GM10847 (cell line): ENCODE data around the gene FOXO3.

ENCODE experiments used
- POLR2A ChIP-seq: IDR thresholded peaks from 2 replicates; pipeline ENCODE4 v1.6.1; 2011; ENCODE audit not compliant: insufficient read length; ENCODE audit errors: extremely low read depth

Gene FOXO3

GRCh38 chr6:108623995-108624394, 63.3 kb downstream of the FOXO3 start:
- TF ChIP-seq POLR2A = no peak

GRCh38 chr6:108625581-108625980, 64.9 kb downstream of the FOXO3 start:
- TF ChIP-seq POLR2A = no peak

GRCh38 chr6:108626777-108627176, 66.1 kb downstream of the FOXO3 start:
- no peak for TF ChIP-seq POLR2A

- TF ChIP-seq POLR2A = no peak
Observed at GRCh38 chr6:108627692-108628550, 67.2 kb downstream of the FOXO3 start.

- TF ChIP-seq POLR2A = no peak
Observed at GRCh38 chr6:108630050-108630714, 69.5 kb downstream of the FOXO3 start.

GRCh38 chr6:108632441-108632840, 71.7 kb downstream of the FOXO3 start:
- TF ChIP-seq POLR2A = no peak

- no peak for TF ChIP-seq POLR2A
Observed at GRCh38 chr6:108633436-108633835, 72.7 kb downstream of the FOXO3 start.

GRCh38 chr6:108635505-108636226, 74.9 kb downstream of the FOXO3 start:
- no peak for TF ChIP-seq POLR2A

- no peak for TF ChIP-seq POLR2A
Observed at GRCh38 chr6:108637963-108638362, 77.2 kb downstream of the FOXO3 start.

- no peak for TF ChIP-seq POLR2A
Observed at GRCh38 chr6:108638993-108639392, 78.3 kb downstream of the FOXO3 start.

- no peak for TF ChIP-seq POLR2A
Observed at GRCh38 chr6:108640104-108640503, 79.4 kb downstream of the FOXO3 start.

GRCh38 chr6:108643184-108643583, 82.5 kb downstream of the FOXO3 start:
- TF ChIP-seq POLR2A = no peak

GRCh38 chr6:108644252-108644651, 83.5 kb downstream of the FOXO3 start:
- no peak for TF ChIP-seq POLR2A

- no peak for TF ChIP-seq POLR2A
Observed at GRCh38 chr6:108648191-108648590, 87.5 kb downstream of the FOXO3 start.

- no peak for TF ChIP-seq POLR2A
Observed at GRCh38 chr6:108650325-108650724, 89.6 kb downstream of the FOXO3 start.

GRCh38 chr6:108650781-108651180, 90.1 kb downstream of the FOXO3 start:
- TF ChIP-seq POLR2A = no peak
